Gastroesophageal sphincter (tissue), 4 donors: ENCODE measurements around the gene ATG2A. TPM values are rescaled to one million over a fixed set of nuclear protein-coding genes. Genes with fewer than 3 reads are reported as not detected.

Experiments used
- ATAC-seq: fragments of 150-250 bp; one replicate; pipeline ENCODE4 v1.9.1; 2016; ENCODE audit warnings: mild to moderate bottlenecking, moderate library complexity
- H3K27ac ChIP-seq, 4 donors: fragments of 200-600 bp; sonication (generic) in 3 of 4; 1 replicate in 3 of 4; 2 replicates in 1 of 4; pipeline ENCODE4 v1.5.1; 2016 to 2019
- H3K27me3 ChIP-seq: fragments of 200-600 bp; sonication (generic); one replicate; pipeline ENCODE4 v1.5.1; 2019
- H3K36me3 ChIP-seq, 2 donors: fragments of 200-600 bp; sonication (generic); one replicate each; pipeline ENCODE4 v1.5.1; 2019; ENCODE audit warnings: control low read depth in 1 of 2
- H3K4me1 ChIP-seq, 3 donors: fragments of 200-600 bp; sonication (generic); 1 replicate in 2 of 3; 2 replicates in 1 of 3; pipeline ENCODE4 v1.5.1; 2016 to 2019; ENCODE audit warnings: control low read depth in 2 of 3
- H3K4me3 ChIP-seq, 2 donors: fragments of 200-600 bp; sonication (generic); one replicate each; pipeline ENCODE4 v1.5.1; 2019; ENCODE audit warnings: mild to moderate bottlenecking in 1 of 2, moderate library complexity in 1 of 2
- H3K9me3 ChIP-seq, 3 donors: fragments of 200-600 bp; sonication (generic); one replicate each; pipeline ENCODE4 v1.5.1; 2017 to 2019; ENCODE audit warnings: control low read depth in 2 of 3
- CTCF ChIP-seq, 4 experiments: fragments of 200-600 bp in 2 of 4; fragments of 450-650 bp in 2 of 4; sonication (generic) in 1 of 4; IDR thresholded peaks; one replicate each; pipeline ENCODE4 v1.5.1; 2017 to 2019; ENCODE audit warnings: antibody characterized with exemption in 4 of 4, mild to moderate bottlenecking in 2 of 4, moderate library complexity in 2 of 4
- EP300 ChIP-seq: sonication (generic); formaldehyde crosslinking; IDR thresholded peaks from one replicate; pipeline ENCODE4 v1.6.1; 2017; ENCODE audit warnings: antibody characterized with exemption, mild to moderate bottlenecking
- POLR2A ChIP-seq, 2 donors: fragments of 450-650 bp; IDR thresholded peaks; one replicate each; pipeline ENCODE4 v1.6.1; 2017; ENCODE audit warnings: antibody characterized with exemption in 2 of 2, mild to moderate bottlenecking in 2 of 2, moderate library complexity in 1 of 2
- POLR2AphosphoS5 ChIP-seq: sonication (generic); formaldehyde crosslinking; IDR thresholded peaks from one replicate; pipeline ENCODE4 v1.6.1; 2017; ENCODE audit warnings: antibody characterized with exemption
- WGBS, 2 donors: methylation state at CpG; one replicate each; pipeline ENCODE4 v1.1.5; 2018; ENCODE audit warnings: low coverage in 1 of 2; 5-methylcytosine and 5-hydroxymethylcytosine counted together
- total RNA-seq, 4 donors: library from RNA; depleted of rRNA; stranded (reverse); fragments of >200 nt; gene quantifications; one replicate each; pipeline ENCODE4 v1.1.0, GENCODE V29; 2016

Gene ATG2A
- total RNA-seq, 4 donors from 2014 or later: 18.8 to 27.2 (median 26.3) TPM

- Histone ChIP-seq H3K27me3 (no peaks in the 10 kb centered on the region), H3K9me3 (no peaks in the 10 kb centered on the region), H3K4me3 (no peak overlapping the region), H3K4me1 (no peaks in the 10 kb centered on the region), H3K27ac (no peak overlapping the region), H3K36me3 (peaks cover 0 to 100% of the 10 kb centered on the region in 2 donors)
- TF ChIP-seq POLR2AphosphoS5 (no peak), POLR2A (IDR thresholded peaks at IDR 0.05) (no peak), CTCF (IDR thresholded peaks at IDR 0.05) (no peak), EP300 (no peak)
- 64 to 80% methylated on average over 6 to 9 of the region's 14 CpGs for WGBS, 2 donors
- no peak for ATAC-seq
These were observed 16.7 kb downstream of the ATG2A start for GRCh38 chr11:64900263-64900678.

- no peak overlapping the region for H3K27ac ChIP-seq
- no peak overlapping the region for H3K4me3 ChIP-seq
- no peaks in the 10 kb centered on the region for H3K27me3 ChIP-seq
- peaks cover 0 to 11% (median 4%) of the 10 kb centered on the region in 3 donors for H3K4me1 ChIP-seq
- no peak for TF ChIP-seq EP300
- no peak for TF ChIP-seq POLR2AphosphoS5
- no peak for TF ChIP-seq CTCF (IDR thresholded peaks at IDR 0.05)
- no peak for TF ChIP-seq POLR2A (IDR thresholded peaks at IDR 0.05)
- H3K9me3 ChIP-seq: no peaks in the 10 kb centered on the region
- H3K36me3 ChIP-seq: peaks cover 0 to 92% of the 10 kb centered on the region in 2 donors
- 80% methylated on average over 1 of the region's 19 CpGs; no CpG with 5 or more reads in 1 of the 2 donors for WGBS, 2 donors
- ATAC-seq: no peak
These were observed 18.5 kb downstream of the ATG2A start for GRCh38 chr11:64898541-64898940.

GRCh38 chr11:64898076-64898445 lies 18.9 kb downstream of the ATG2A start:
- Histone ChIP-seq H3K27ac (no peak overlapping the region), H3K4me1 (peaks cover 0 to 12% (median 4%) of the 10 kb centered on the region in 3 donors), H3K4me3 (no peak overlapping the region), H3K27me3 (no peaks in the 10 kb centered on the region), H3K9me3 (no peaks in the 10 kb centered on the region), H3K36me3 (peaks cover 0 to 87% of the 10 kb centered on the region in 2 donors)
- no peak for TF ChIP-seq POLR2AphosphoS5
- TF ChIP-seq POLR2A (IDR thresholded peaks at IDR 0.05): no peak
- TF ChIP-seq CTCF (IDR thresholded peaks at IDR 0.05): no peak
- no peak for TF ChIP-seq EP300
- no peak for ATAC-seq
- WGBS, 2 donors: no CpG with 5 or more reads among the region's 9 CpGs

- 80% methylated on average over 1 of the region's 19 CpGs; no CpG with 5 or more reads in 1 of the 2 donors for WGBS, 2 donors
- no peak for TF ChIP-seq POLR2A (IDR thresholded peaks at IDR 0.05)
- peaks cover 0 to 82% of the 10 kb centered on the region in 2 donors for H3K36me3 ChIP-seq
These were observed 19.5 kb downstream of the ATG2A start for GRCh38 chr11:64897381-64898075.

GRCh38 chr11:64896448-64897022 lies 20.5 kb downstream of the ATG2A start:
- H3K27ac ChIP-seq: no peak overlapping the region
- peaks cover 0 to 12% (median 4%) of the 10 kb centered on the region in 3 donors for H3K4me1 ChIP-seq
- TF ChIP-seq POLR2A (IDR thresholded peaks at IDR 0.05): no peak
- no peak for TF ChIP-seq CTCF (IDR thresholded peaks at IDR 0.05)
- TF ChIP-seq POLR2AphosphoS5: no peak
- TF ChIP-seq EP300: no peak
- H3K4me3 ChIP-seq: no peak overlapping the region
- no peaks in the 10 kb centered on the region for H3K9me3 ChIP-seq
- no peak for ATAC-seq
- 17 to 70% methylated on average over 1 to 2 of the region's 14 CpGs for WGBS, 2 donors
- no peaks in the 10 kb centered on the region for H3K27me3 ChIP-seq
- peaks cover 0 to 72% of the 10 kb centered on the region in 2 donors for H3K36me3 ChIP-seq

More at GRCh38 chr11:64897381-64898075, 19.5 kb downstream of the ATG2A start:
- Histone ChIP-seq H3K27me3 (no peaks in the 10 kb centered on the region), H3K27ac (no peak overlapping the region), H3K4me1 (peaks cover 0 to 12% (median 4%) of the 10 kb centered on the region in 3 donors), H3K9me3 (no peaks in the 10 kb centered on the region), H3K4me3 (no peak overlapping the region)
- ATAC-seq: no peak
